ENCODE results near the gene SEL1L3. TPM values are rescaled to one million over a fixed set of nuclear protein-coding genes. Genes with fewer than 3 reads are reported as not detected.

SEL1L3 gene
- total RNA-seq, 3 donors from 2014 or later (not counting 1 experiment from before 2014, with no cell fraction given) = 45.4 to 61.0 (median 45.7) TPM

DNA sequence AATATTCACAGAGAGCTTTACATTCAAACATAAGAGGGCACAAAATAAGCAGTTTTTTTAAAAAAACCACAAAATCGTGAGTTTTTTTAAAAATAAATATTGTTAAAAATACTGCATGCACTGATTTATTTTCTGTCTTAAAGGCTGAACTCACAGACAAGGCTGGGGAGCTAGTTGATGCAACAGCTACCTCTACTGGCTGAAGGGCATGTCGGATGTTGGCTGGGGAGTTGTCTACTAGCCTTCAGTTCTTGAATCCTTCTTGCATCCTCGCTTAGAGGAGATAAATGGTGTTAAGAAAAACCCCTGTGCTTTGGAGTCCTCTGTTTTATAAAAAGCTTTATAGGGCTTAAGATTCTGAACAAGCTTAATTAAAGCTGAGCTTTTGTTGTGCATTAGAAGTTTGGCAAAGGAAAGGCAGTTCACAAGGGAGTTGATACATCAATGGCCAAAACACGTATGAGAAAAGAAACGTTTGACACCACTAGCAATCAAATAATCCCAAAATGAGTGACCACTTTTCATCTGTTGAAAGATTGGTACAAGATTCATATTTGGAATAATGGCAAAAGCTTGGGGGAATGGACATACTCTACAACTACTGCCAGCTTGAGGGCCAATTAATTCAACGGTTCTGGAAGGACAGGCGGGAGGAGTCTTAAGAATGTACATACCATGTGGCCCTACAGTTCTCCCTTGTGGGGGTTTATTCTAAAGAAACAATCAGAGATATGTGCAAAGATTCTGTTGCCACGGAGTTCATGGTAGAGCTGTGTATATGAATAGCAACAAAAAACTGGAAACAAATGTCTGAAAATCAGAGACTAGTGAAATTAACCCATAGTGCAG lies 94.7 kb downstream of the SEL1L3 start:
- DNase-seq = peak in 1 of 2 donors; percentile 51
- Mint-ChIP-seq H3K9me3 (no peaks in the 10 kb centered on the region), H3K27me3 (ENCODE audit: low read depth in 2 of 2) (no peaks in the 10 kb centered on the region), H3K4me3 (no peak overlapping the region), H3K27ac (no peak overlapping the region), H3K36me3 (peaks cover 22% of the 10 kb centered on the region), H3K4me1 (no peaks in the 10 kb centered on the region)
- no peaks in the 10 kb centered on the region for H3K4me1 ChIP-seq (ENCODE audit: control insufficient read depth, insufficient read depth, low read length)
- H3K9me3 ChIP-seq (ENCODE audit: control insufficient read depth, insufficient read depth, low read length) = no peaks in the 10 kb centered on the region
- WGBS (ENCODE audit: insufficient coverage) = 79% methylated on average over 6 of the region's 8 CpGs
- peaks cover 45% of the 10 kb centered on the region for H3K36me3 ChIP-seq (ENCODE audit: control insufficient read depth, insufficient read depth, low read length)
- H3K4me3 ChIP-seq (ENCODE audit: low read length) = no peak overlapping the region
- ATAC-seq = peak in 2 of 3 donors; percentile 44 to 47
- TF ChIP-seq, protein P1, sequence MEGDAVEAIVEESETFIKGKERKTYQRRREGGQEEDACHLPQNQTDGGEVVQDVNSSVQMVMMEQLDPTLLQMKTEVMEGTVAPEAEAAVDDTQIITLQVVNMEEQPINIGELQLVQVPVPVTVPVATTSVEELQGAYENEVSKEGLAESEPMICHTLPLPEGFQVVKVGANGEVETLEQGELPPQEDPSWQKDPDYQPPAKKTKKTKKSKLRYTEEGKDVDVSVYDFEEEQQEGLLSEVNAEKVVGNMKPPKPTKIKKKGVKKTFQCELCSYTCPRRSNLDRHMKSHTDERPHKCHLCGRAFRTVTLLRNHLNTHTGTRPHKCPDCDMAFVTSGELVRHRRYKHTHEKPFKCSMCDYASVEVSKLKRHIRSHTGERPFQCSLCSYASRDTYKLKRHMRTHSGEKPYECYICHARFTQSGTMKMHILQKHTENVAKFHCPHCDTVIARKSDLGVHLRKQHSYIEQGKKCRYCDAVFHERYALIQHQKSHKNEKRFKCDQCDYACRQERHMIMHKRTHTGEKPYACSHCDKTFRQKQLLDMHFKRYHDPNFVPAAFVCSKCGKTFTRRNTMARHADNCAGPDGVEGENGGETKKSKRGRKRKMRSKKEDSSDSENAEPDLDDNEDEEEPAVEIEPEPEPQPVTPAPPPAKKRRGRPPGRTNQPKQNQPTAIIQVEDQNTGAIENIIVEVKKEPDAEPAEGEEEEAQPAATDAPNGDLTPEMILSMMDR (IDR thresholded peaks at IDR 0.05) = peak; percentile 48
- no peaks in the 10 kb centered on the region for H3K27me3 ChIP-seq (ENCODE audit: control insufficient read depth, insufficient read depth, low read length)
- H3K27ac ChIP-seq (ENCODE audit: low read length) = no peak overlapping the region
- intact Hi-C loops (cut with micrococcal nuclease) = loop anchor here (1.0 to 5.0 kb wide), 2 partner anchors 236 to 328 kb away; no protein-coding TSS in a partner anchor

DNA sequence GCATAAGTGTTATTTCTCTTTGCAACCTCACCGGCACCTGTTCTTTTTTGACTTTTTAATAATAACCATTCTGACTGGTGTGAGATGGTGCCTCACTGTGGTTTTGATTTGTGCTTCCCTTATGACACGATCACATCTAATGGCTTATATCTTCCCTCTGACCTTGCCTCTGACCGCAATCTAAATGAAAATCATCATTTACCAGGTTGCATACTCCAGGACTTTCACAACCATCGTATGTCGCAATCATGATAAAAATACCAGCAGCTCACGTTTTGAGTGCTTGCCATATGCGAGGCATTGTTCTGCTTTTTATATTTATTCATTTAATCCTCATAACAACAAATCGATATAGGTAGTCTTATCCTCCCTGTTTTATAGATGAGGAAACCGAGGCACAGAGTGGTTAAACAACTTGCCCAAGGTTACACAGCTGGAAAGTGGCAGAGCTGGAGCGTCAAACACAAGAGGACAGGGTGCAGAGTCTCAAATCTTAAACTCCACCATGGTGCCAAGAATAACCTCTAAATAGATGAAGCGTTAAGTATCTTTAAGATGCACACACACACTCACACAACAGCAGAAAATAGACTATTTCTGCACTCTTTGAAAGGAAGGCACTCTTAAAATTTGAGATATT lies 102.2 kb downstream of the SEL1L3 start:
- Mint-ChIP-seq H3K36me3 (peaks cover 38% of the 10 kb centered on the region), H3K27ac (peak overlapping the region in 1 of 2 donors; percentile 25), H3K27me3 (ENCODE audit: low read depth in 2 of 2) (no peaks in the 10 kb centered on the region), H3K4me1 (peaks cover 0 to 4% of the 10 kb centered on the region in 2 donors), H3K9me3 (no peaks in the 10 kb centered on the region), H3K4me3 (no peak overlapping the region)
- intact Hi-C loops (cut with micrococcal nuclease) = no loop called here
- Histone ChIP-seq H3K27ac (ENCODE audit: low read length) (no peak overlapping the region), H3K9me3 (ENCODE audit: control insufficient read depth, insufficient read depth, low read length) (no peaks in the 10 kb centered on the region), H3K36me3 (ENCODE audit: control insufficient read depth, insufficient read depth, low read length) (peaks cover 60% of the 10 kb centered on the region), H3K27me3 (ENCODE audit: control insufficient read depth, insufficient read depth, low read length) (no peaks in the 10 kb centered on the region), H3K4me3 (ENCODE audit: low read length) (no peak overlapping the region), H3K4me1 (ENCODE audit: control insufficient read depth, insufficient read depth, low read length) (no peaks in the 10 kb centered on the region)
- 87% methylated on average over 10 of the region's 11 CpGs for WGBS (ENCODE audit: insufficient coverage)
- DNase-seq = no peak
- TF ChIP-seq, protein P1 (IDR thresholded peaks at IDR 0.05) = no peak
- peak in 1 of 3 donors; percentile 65 for ATAC-seq

DNA sequence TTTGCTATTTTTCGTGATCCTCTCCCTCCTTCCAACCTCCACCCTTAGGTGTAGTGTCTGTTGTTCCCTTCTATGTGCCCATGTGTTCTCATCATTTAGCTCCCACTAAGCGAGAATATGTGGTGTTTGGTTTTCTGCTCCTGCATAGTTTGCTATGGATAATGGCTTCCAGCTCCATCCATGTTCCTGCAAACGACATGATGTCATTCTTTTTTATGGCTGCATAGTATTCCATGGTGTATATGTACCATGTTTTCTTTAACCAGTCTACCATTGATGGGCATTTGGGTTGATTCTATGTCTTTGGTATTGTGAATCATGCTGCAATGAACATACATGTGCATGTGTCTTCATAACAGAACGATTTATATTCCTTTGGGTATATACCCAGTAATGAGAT lies 102.7 kb downstream of the SEL1L3 start:
- DNase-seq = no peak
- Histone ChIP-seq H3K4me1 (ENCODE audit: control insufficient read depth, insufficient read depth, low read length) (no peaks in the 10 kb centered on the region), H3K27me3 (ENCODE audit: control insufficient read depth, insufficient read depth, low read length) (no peaks in the 10 kb centered on the region), H3K9me3 (ENCODE audit: control insufficient read depth, insufficient read depth, low read length) (no peaks in the 10 kb centered on the region), H3K4me3 (ENCODE audit: low read length) (no peak overlapping the region), H3K36me3 (ENCODE audit: control insufficient read depth, insufficient read depth, low read length) (peaks cover 61% of the 10 kb centered on the region), H3K27ac (ENCODE audit: low read length) (no peak overlapping the region)
- no peaks in the 10 kb centered on the region for H3K9me3 Mint-ChIP-seq
- H3K36me3 Mint-ChIP-seq = peaks cover 37% of the 10 kb centered on the region
- WGBS (ENCODE audit: insufficient coverage) = 100% methylated on average over 3 of the region's 4 CpGs
- H3K4me3 Mint-ChIP-seq = no peak overlapping the region
- no peaks in the 10 kb centered on the region for H3K27me3 Mint-ChIP-seq (ENCODE audit: low read depth in 2 of 2)
- no peak overlapping the region for H3K27ac Mint-ChIP-seq
- ATAC-seq = no peak
- intact Hi-C loops (cut with micrococcal nuclease) = no loop called here
- TF ChIP-seq, protein P1 (IDR thresholded peaks at IDR 0.05) = no peak
- H3K4me1 Mint-ChIP-seq = peaks cover 0 to 4% of the 10 kb centered on the region in 2 donors

Data from natural killer cell (primary cell).